GM12892 (cell line): ENCODE results near the gene SLC29A1.

Experiments
- POLR2AphosphoS5 ChIP-seq: IDR thresholded peaks from 2 replicates; pipeline ENCODE4 v1.6.1; 2011; ENCODE audit warnings: low read depth, low read length, control low read depth
- TAF1 ChIP-seq: IDR thresholded peaks from 2 replicates; pipeline ENCODE4 v1.6.1; 2011; ENCODE audit warnings: low read depth, mild to moderate bottlenecking, control low read depth, low read length, borderline replicate concordance

DNA sequence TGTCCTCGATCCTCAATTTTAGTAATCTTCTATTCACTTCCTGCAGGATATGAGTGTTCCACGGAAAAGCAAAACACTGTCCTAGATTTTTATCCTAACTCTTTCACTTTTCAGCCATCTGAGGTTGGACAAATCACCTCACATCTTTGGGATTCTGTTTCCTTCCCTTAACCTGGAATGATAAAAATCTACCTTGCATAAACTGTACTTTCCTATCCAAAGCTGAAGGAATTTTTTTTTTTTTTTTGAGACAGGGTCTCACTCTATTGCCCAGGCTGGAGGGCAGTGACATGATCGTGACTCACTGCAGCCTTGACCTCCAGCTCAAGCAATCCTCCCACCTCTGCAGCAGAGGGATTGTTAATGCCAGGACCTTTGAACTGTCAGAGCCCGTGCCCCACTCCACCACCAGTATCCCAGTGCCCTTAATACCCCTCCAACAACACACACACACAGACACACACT lies 44.3 kb upstream of the SLC29A1 start:
- no peak for TF ChIP-seq POLR2AphosphoS5
- TF ChIP-seq TAF1: no peak
